ENCODE data around the gene C3orf33. TPM values are rescaled to one million over a fixed set of nuclear protein-coding genes. Genes with fewer than 3 reads are reported as not detected.

Gene C3orf33
- total RNA-seq, 1 experiment from 2014 or later, result 4.7 TPM

- Histone ChIP-seq H3K9ac (ENCODE audit: low read length) (peak overlapping the region; percentile 80), H3K4me2 (ENCODE audit: low read length) (peak overlapping the region; percentile 86), H2AFZ (ENCODE audit: low read depth, low read length, poor library complexity, severe bottlenecking) (peak overlapping the region; percentile 99), H3K9me2 (ENCODE audit: insufficient read depth) (no peaks in the 10 kb centered on the region), H3K79me2 (ENCODE audit: insufficient read depth, low read length) (no peaks in the 10 kb centered on the region), H3K36me3 (ENCODE audit: control insufficient read depth in 1 of 2, insufficient read depth in 2 of 2, low read length in 2 of 2) (no peaks in the 10 kb centered on the region), H3K27me3 (ENCODE audit: insufficient read depth, low read length) (no peaks in the 10 kb centered on the region), H3K9me3 (ENCODE audit: control insufficient read depth in 1 of 2, insufficient read depth in 1 of 2, low read depth in 1 of 2, low read length in 2 of 2) (no peaks in the 10 kb centered on the region), H3K4me1 (ENCODE audit: control insufficient read depth in 1 of 2, insufficient read depth in 2 of 2, low read length in 2 of 2) (peaks cover 25 to 50% of the 10 kb centered on the region in 2 experiments), H3K4me3 (replicated peaks in 1 of 2; ENCODE audit: low read depth in 1 of 2, low read length in 2 of 2) (peak overlapping the region; percentile 79 to 83), H3K27ac (ENCODE audit: low read depth, low read length) (no peak overlapping the region), H4K20me1 (ENCODE audit: insufficient read depth) (no peaks in the 10 kb centered on the region)
- ATAC-seq (no peak), DNase-seq (ENCODE audit: low read depth, low spot score) (no peak)
- ChIA-PET CTCF (interaction anchor here (0.9 kb wide), 1 partner anchor 62 kb away, joined by 3 read pairs; the partner anchor contains the start of gene C3orf33), POLR2A (no interaction called here), RAD21 (ENCODE audit: low non-redundant PET in 1 of 2, low total read pairs in 2 of 2, uncharacterized antibody in 2 of 2, unreplicated experiment in 2 of 2) (no interaction called here)
- BruUV-seq (replicated peaks), result TSS peak; percentile 38
- intact Hi-C loops (cut with micrococcal nuclease), result no loop called here
- TF ChIP-seq, protein P1, sequence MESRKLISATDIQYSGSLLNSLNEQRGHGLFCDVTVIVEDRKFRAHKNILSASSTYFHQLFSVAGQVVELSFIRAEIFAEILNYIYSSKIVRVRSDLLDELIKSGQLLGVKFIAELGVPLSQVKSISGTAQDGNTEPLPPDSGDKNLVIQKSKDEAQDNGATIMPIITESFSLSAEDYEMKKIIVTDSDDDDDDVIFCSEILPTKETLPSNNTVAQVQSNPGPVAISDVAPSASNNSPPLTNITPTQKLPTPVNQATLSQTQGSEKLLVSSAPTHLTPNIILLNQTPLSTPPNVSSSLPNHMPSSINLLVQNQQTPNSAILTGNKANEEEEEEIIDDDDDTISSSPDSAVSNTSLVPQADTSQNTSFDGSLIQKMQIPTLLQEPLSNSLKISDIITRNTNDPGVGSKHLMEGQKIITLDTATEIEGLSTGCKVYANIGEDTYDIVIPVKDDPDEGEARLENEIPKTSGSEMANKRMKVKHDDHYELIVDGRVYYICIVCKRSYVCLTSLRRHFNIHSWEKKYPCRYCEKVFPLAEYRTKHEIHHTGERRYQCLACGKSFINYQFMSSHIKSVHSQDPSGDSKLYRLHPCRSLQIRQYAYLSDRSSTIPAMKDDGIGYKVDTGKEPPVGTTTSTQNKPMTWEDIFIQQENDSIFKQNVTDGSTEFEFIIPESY (IDR thresholded peaks at IDR 0.05; ENCODE audit: extremely low read depth, insufficient replicate concordance, low read length), result no peak
These were observed 62.5 kb downstream of the C3orf33 start for GRCh38 chr3:155743606-155744005.

- H3K27me3 ChIP-seq (ENCODE audit: insufficient read depth, low read length), result no peaks in the 10 kb centered on the region
- no peak overlapping the region for H2AFZ ChIP-seq (ENCODE audit: low read depth, low read length, poor library complexity, severe bottlenecking)
- no peaks in the 10 kb centered on the region for H4K20me1 ChIP-seq (ENCODE audit: insufficient read depth)
- H3K4me1 ChIP-seq (ENCODE audit: control insufficient read depth in 1 of 2, insufficient read depth in 2 of 2, low read length in 2 of 2), result peaks cover 28 to 61% of the 10 kb centered on the region in 2 experiments
- H3K79me2 ChIP-seq (ENCODE audit: insufficient read depth, low read length), result no peaks in the 10 kb centered on the region
- no peak overlapping the region for H3K4me3 ChIP-seq (replicated peaks in 1 of 2; ENCODE audit: low read depth in 1 of 2, low read length in 2 of 2)
- no peak for TF ChIP-seq FOSL1 (IDR thresholded peaks at IDR 0.05; ENCODE audit: low read depth)
- TF ChIP-seq, protein P1 (IDR thresholded peaks at IDR 0.05; ENCODE audit: extremely low read depth, insufficient replicate concordance, low read length), result no peak
- TF ChIP-seq ZNF274 (IDR thresholded peaks at IDR 0.05; ENCODE audit: low read depth, low read length), result no peak
- no peak for TF ChIP-seq JUND (IDR thresholded peaks at IDR 0.05)
- TF ChIP-seq EGR1 (IDR thresholded peaks at IDR 0.05; ENCODE audit: low read depth), result no peak
- TF ChIP-seq REST (IDR thresholded peaks at IDR 0.05; ENCODE audit: low read depth), result no peak
- TF ChIP-seq POLR2AphosphoS5 (IDR thresholded peaks at IDR 0.05; ENCODE audit: low read depth, low read length), result no peak
- TF ChIP-seq, protein P2, sequence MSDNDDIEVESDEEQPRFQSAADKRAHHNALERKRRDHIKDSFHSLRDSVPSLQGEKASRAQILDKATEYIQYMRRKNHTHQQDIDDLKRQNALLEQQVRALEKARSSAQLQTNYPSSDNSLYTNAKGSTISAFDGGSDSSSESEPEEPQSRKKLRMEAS (IDR thresholded peaks at IDR 0.05), result no peak
- no peak for TF ChIP-seq SIN3A (IDR thresholded peaks at IDR 0.05; ENCODE audit: low read depth)
- no peak for TF ChIP-seq SRF (IDR thresholded peaks at IDR 0.05; ENCODE audit: low read depth)
- no peak for TF ChIP-seq ATF3 (IDR thresholded peaks at IDR 0.05)
- ChIA-PET RAD21 (ENCODE audit: low non-redundant PET in 1 of 2, low total read pairs in 2 of 2, uncharacterized antibody in 2 of 2, unreplicated experiment in 2 of 2) (no interaction called here), POLR2A (no interaction called here), CTCF (no interaction called here)
- ATAC-seq (no peak), DNase-seq (ENCODE audit: low read depth, low spot score) (no peak)
- H3K36me3 ChIP-seq (ENCODE audit: control insufficient read depth in 1 of 2, insufficient read depth in 2 of 2, low read length in 2 of 2), result no peaks in the 10 kb centered on the region
- intact Hi-C loops (cut with micrococcal nuclease), result no loop called here
- H3K4me2 ChIP-seq (ENCODE audit: low read length), result no peak overlapping the region
- no peak overlapping the region for H3K9ac ChIP-seq (ENCODE audit: low read length)
- no peak overlapping the region for H3K27ac ChIP-seq (ENCODE audit: low read depth, low read length)
- H3K9me3 ChIP-seq (ENCODE audit: control insufficient read depth in 1 of 2, insufficient read depth in 1 of 2, low read depth in 1 of 2, low read length in 2 of 2), result no peaks in the 10 kb centered on the region
- H3K9me2 ChIP-seq (ENCODE audit: insufficient read depth), result no peaks in the 10 kb centered on the region
- BruUV-seq (replicated peaks), result TSS peak; percentile 30
These were observed 63.6 kb downstream of the C3orf33 start for GRCh38 chr3:155742349-155742965.

All from HCT116 (cell line).